Measurements from ENCODE around the gene BIRC3.

DNA sequence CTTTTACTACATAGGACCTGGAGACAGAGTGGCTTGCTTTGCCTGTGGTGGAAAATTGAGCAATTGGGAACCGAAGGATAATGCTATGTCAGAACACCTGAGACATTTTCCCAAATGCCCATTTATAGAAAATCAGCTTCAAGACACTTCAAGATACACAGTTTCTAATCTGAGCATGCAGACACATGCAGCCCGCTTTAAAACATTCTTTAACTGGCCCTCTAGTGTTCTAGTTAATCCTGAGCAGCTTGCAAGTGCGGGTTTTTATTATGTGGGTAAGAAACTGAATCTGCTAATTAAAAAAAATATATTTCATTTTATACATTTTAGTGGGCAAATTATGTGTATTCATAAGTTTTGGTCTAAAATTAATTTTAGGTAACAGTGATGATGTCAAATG is 7.8 kb downstream of the BIRC3 start:
- TF ChIP-seq, protein P1, sequence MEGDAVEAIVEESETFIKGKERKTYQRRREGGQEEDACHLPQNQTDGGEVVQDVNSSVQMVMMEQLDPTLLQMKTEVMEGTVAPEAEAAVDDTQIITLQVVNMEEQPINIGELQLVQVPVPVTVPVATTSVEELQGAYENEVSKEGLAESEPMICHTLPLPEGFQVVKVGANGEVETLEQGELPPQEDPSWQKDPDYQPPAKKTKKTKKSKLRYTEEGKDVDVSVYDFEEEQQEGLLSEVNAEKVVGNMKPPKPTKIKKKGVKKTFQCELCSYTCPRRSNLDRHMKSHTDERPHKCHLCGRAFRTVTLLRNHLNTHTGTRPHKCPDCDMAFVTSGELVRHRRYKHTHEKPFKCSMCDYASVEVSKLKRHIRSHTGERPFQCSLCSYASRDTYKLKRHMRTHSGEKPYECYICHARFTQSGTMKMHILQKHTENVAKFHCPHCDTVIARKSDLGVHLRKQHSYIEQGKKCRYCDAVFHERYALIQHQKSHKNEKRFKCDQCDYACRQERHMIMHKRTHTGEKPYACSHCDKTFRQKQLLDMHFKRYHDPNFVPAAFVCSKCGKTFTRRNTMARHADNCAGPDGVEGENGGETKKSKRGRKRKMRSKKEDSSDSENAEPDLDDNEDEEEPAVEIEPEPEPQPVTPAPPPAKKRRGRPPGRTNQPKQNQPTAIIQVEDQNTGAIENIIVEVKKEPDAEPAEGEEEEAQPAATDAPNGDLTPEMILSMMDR (optimal IDR thresholded peaks at IDR 0.05 in 1 of 3, IDR thresholded peaks at IDR 0.05 in 1 of 3, conservative IDR thresholded peaks at IDR 0.05 in 1 of 3; ENCODE audit: extremely low read depth in 1 of 3, insufficient read depth in 2 of 3, low read length in 3 of 3), result no peak
- TF ChIP-seq EZH2 (IDR thresholded peaks at IDR 0.05; ENCODE audit: low read length), result no peak

All from keratinocyte (primary cell).